DOHH2 (cell line): ENCODE measurements around the gene MEIS2.

Experiments
- CTCF ChIP-seq: fragments of 200-600 bp; sonication (generic); IDR thresholded peaks from one replicate; pipeline ENCODE4 v1.5.1; 2014; ENCODE audit warnings: antibody characterized with exemption, mild to moderate bottlenecking, low read depth, low read length; ENCODE audit not compliant: poor library complexity, severe bottlenecking
- EZH2phosphoT487 ChIP-seq: fragments of 200-600 bp; sonication (generic); IDR thresholded peaks from 2 replicates; pipeline ENCODE4 v1.6.1; 2017; ENCODE audit warnings: borderline replicate concordance, mild to moderate bottlenecking, antibody characterized with exemption, low read length, moderate library complexity, mixed read lengths

- TF ChIP-seq CTCF: no peak
- TF ChIP-seq EZH2phosphoT487: no peak
These were observed 47.2 kb downstream of the MEIS2 start for GRCh38 chr15:37053166-37053565.
